RWPE1 (cell line): ENCODE data around the gene PTPRN.

ENCODE experiments used
- CTCF ChIA-PET: fragments of 350-600 bp; sonication (Branson Sonifier 250); formaldehyde crosslinking; extraction: SDS; loops from one replicate; lab custom pipeline; 2021; lab: Yijun Ruan, JAX
- POLR2A ChIA-PET: fragments of 400-600 bp; formaldehyde crosslinking; extraction: SDS; loops from one replicate; lab custom pipeline; 2020; ENCODE audit warnings: antibody characterized with exemption; ENCODE audit not compliant: low non-redundant PET; lab: Yijun Ruan, JAX
- DNase-seq: peaks from one replicate; pipeline ENCODE4 v3.0.0; 2012; ENCODE audit warnings: low spot score
- H3K27ac ChIP-seq: fragments of 450-650 bp; 2 replicates; pipeline ENCODE4 v1.5.1; 2017
- TF ChIP-seq, protein P1 (sequence below): fragments of 450-650 bp; conservative IDR thresholded peaks from 2 replicates; pipeline ENCODE4 v1.5.1; 2017; ENCODE audit warnings: low read depth, mild to moderate bottlenecking

The PTPRN gene

DNA sequence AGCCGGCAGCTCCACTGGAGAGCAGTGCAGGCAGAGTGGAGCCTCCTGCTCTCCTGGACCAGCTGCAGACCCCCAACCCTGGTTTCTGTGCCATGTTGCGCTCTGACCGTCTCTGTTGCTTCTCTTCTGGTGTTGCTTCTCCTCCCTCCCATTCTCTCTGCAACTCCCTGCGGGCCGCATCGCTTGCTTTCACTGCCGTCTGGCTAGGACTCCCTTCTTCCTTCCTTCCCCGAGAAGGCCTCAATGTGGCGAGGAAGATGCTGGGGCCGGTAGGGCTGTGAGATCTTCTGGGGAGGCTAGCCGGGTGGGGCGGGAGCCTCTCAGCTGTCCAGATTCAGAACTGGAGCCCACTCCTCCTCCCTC lies 23.8 kb downstream of the PTPRN start:
- CTCF ChIA-PET: interaction anchor here (1.3 to 3.6 kb wide), 3 partner anchors 8 to 114 kb away, joined by 3 to 37 read pairs (median 5); no protein-coding TSS in a partner anchor
- POLR2A ChIA-PET: interaction anchor here (1.5 to 1.9 kb wide), 2 partner anchors 11 to 36 kb away, joined by 3 to 6 read pairs; no protein-coding TSS in a partner anchor

DNA sequence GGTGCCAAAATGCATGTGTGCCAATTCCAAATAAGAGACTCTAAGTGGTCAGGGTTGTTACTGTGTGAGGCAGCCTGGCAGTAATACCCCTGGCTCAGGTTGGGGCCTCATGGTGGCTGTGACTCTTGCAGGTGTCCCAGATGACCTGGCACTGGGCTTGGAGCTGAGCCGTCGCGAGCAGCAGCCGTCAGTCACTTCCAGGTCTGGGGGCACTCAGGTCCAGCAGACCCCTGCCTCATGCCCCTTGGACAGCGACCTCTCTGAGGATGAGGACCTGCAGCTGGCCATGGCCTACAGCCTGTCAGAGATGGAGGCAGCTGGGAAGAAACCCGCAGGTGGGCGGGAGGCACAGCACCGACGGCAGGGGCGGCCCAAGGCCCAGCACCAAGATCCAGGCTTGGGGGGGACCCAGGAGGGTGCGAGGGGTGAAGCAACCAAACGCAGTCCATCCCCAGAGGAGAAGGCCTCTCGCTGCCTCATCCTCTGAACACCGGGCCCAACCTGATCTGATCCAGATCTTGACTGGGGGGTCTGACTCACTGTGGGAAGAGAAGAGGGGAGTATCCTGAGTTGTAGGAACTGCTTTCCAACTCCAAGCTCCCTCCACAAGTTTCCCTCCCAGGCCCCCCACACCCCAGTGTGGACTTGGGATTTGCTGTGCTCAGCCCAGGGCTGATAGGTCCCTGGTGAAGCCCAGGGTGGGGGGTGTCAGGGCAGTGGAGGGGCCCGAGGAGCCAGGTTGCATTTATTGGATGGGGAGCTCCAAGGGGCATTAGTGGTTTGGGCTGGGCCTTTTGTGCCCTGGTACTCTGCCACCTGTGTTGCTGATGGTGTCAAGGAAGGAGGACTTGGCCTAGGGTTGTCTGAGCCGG lies 24.5 kb downstream of the PTPRN start:
- no peak for DNase-seq
- CTCF ChIA-PET: interaction anchor here (3.6 kb wide), 1 partner anchor 10 kb away, joined by 37 read pairs; no protein-coding TSS in a partner anchor
- TF ChIP-seq, protein P1, sequence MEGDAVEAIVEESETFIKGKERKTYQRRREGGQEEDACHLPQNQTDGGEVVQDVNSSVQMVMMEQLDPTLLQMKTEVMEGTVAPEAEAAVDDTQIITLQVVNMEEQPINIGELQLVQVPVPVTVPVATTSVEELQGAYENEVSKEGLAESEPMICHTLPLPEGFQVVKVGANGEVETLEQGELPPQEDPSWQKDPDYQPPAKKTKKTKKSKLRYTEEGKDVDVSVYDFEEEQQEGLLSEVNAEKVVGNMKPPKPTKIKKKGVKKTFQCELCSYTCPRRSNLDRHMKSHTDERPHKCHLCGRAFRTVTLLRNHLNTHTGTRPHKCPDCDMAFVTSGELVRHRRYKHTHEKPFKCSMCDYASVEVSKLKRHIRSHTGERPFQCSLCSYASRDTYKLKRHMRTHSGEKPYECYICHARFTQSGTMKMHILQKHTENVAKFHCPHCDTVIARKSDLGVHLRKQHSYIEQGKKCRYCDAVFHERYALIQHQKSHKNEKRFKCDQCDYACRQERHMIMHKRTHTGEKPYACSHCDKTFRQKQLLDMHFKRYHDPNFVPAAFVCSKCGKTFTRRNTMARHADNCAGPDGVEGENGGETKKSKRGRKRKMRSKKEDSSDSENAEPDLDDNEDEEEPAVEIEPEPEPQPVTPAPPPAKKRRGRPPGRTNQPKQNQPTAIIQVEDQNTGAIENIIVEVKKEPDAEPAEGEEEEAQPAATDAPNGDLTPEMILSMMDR: no peak
- H3K27ac ChIP-seq: peak overlapping the region; percentile 98
- POLR2A ChIA-PET: interaction anchor here (1.5 kb wide), 1 partner anchor 35 kb away, joined by 3 read pairs; no protein-coding TSS in a partner anchor

More for the DNA sequence above, 23.8 kb downstream of the PTPRN start:
- no peak for DNase-seq
- TF ChIP-seq, protein P1: no peak
- H3K27ac ChIP-seq: peak overlapping the region; percentile 98

DNA sequence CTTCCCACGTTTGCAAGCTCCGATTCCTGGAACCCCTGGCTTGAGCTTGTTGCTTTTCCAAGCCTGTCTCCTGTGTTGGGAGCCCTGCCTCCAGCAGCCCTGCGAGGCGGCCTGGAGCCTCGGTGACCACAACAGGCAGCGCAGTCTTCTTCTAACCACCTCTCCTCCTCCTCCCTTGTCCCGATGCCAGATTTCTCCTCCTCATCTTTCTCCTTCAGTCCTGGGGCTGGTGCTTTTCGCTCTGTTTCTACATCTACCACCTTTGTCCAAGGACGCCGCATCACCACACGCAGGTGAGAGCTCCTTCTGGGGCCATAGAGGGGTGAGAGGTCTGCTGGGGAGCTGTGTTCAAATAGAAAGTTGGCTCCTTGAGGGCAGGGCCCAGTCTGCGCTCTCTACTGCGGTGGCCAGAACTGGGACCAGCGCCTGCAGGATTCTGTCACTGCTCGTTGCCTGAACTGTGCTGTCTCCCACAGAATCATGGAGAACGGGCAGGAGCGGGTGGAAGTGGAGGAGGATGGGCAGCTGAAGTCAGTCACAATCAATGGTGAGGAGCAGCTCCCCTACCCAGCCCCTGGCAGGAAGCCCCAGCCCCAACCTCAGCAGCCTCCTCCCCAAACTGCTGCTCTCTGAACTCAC lies 26.1 kb downstream of the PTPRN start:
- ChIA-PET POLR2A (no interaction called here), CTCF (interaction anchor here (6.4 kb wide), 1 partner anchor 11 kb away, joined by 62 read pairs; no protein-coding TSS in a partner anchor)
- TF ChIP-seq, protein P1: no peak
- peak overlapping the region; percentile 98 for H3K27ac ChIP-seq
- no peak for DNase-seq

DNA sequence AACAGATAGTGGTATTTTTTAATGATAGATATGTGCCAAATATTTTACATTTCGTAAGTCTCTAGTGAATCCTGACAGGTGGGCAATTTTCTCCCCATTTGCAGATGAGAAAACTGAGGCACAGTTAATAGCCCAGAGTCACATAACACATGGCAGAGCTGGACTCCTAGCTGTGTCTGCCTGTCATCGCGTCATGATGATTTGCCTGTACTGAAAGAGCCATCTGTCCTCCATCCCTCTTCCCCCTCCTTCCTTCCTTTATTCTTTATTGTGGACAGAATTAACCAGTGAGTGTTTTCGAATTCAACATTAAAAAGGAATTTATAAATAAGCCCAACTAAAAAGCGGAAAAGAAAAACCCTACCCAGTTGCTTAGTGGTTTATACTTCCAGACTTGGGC lies 26.8 kb downstream of the PTPRN start:
- ChIA-PET POLR2A (no interaction called here), CTCF (interaction anchor here (6.4 kb wide), 1 partner anchor 12 kb away, joined by 62 read pairs; no protein-coding TSS in a partner anchor)
- TF ChIP-seq, protein P1: no peak
- no peak for DNase-seq
- H3K27ac ChIP-seq: peak overlapping the region; percentile 98; the same call in 1 of the 2 replicates

DNA sequence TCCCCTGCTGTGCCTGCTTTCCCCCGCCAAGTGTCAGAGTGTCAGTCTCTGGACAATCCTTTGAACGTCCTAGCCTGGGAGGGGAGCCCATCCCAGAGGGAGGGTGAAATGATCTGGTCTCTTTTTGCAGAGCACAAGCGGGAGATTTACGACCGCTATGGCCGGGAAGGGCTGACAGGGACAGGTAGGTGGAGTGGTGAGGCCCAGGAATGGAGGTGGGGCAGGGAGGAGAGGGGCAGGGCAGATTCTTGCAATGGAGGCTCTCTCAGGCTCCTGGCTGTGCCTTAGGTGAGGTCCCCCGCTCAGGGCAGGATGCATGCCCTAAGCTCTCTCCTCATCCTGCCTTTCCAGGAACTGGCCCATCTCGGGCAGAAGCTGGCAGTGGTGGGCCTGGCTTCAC lies 27.6 kb downstream of the PTPRN start:
- peak overlapping the region; percentile 94 for H3K27ac ChIP-seq
- DNase-seq: no peak
- ChIA-PET CTCF (interaction anchor here (6.4 kb wide), 1 partner anchor 13 kb away, joined by 62 read pairs; no protein-coding TSS in a partner anchor), POLR2A (no interaction called here)
- TF ChIP-seq, protein P1: no peak

DNA sequence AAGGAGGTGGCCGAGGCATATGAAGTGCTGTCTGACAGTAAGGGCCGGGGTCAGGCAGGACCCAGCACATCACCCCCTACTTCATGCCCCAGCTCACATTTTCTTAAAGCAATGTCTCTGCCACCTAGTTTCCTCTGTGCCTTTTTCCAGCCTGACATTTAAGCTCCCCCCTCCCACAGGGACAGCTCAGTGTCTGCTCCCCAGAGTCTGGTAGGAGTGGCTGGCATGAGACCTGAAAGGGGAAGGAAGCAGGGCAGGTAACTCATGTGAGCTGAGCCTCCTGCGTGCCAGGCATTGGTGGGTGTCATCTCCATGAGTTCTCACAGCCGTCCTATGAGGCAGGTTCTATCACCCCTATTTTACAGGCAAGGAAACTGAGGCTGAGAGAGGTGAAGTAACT lies 28.6 kb downstream of the PTPRN start:
- peak overlapping the region; percentile 94 for H3K27ac ChIP-seq
- TF ChIP-seq, protein P1: no peak
- DNase-seq: no peak
- ChIA-PET CTCF (interaction anchor here (6.4 kb wide), 1 partner anchor 14 kb away, joined by 62 read pairs; no protein-coding TSS in a partner anchor), POLR2A (no interaction called here)
